NCI-H2107 treated with DMSO at 0.1 percent for 48 hours (cell line): ENCODE data around the gene POLR1D.
A peak's percentile ranks its signal among the peaks of the same experiment; 100 is the strongest.
"Not testable (repeated sequence)": the region's sequence is repeated elsewhere in the genome, so short reads cannot be mapped to it uniquely, and the experiment has no call there.

Source experiments
- DNase-seq: peaks from one replicate; lab custom pipeline; 2025; ENCODE audit not compliant: unreplicated experiment; lab: John Stamatoyannopoulos, UW

Gene POLR1D

GRCh38 chr13:27613628-27614027, 8.1 kb upstream of the POLR1D start:
- DNase-seq = no peak

- DNase-seq = no peak
These were observed 3.8 kb upstream of the POLR1D start for GRCh38 chr13:27617881-27618321.

- DNase-seq = no peak
These were observed 2.5 kb upstream of the POLR1D start for GRCh38 chr13:27619093-27619727.

GRCh38 chr13:27619728-27620376, 1.8 kb upstream of the POLR1D start:
- no peak for DNase-seq

GRCh38 chr13:27620377-27621115, 1.1 kb upstream of the POLR1D start, which contains the start of gene LNX2:
Gene LNX2 (minus strand): TSS chr13:27620529. CDS start chr13:27581703, 38,826 bp downstream.
- DNase-seq = peak; percentile 86

GRCh38 chr13:27621116-27621365, 651 bp upstream of the POLR1D start:
- peak; percentile 57 for DNase-seq

GRCh38 chr13:27622102-27622820, 569 bp downstream of the POLR1D start:
- no peak for DNase-seq

- DNase-seq = no peak
These were observed 1.2 kb downstream of the POLR1D start for GRCh38 chr13:27622881-27623280.

- no peak for DNase-seq
These were observed 2.4 kb downstream of the POLR1D start for GRCh38 chr13:27624071-27624470.

GRCh38 chr13:27625839-27626238, 4.1 kb downstream of the POLR1D start:
- no peak for DNase-seq

- peak; percentile 63 for DNase-seq
These were observed 5.7 kb downstream of the POLR1D start for GRCh38 chr13:27627380-27627779.

GRCh38 chr13:27628081-27628480, 6.4 kb downstream of the POLR1D start:
- DNase-seq = no peak

GRCh38 chr13:27628766-27629165, 7.1 kb downstream of the POLR1D start:
- DNase-seq = not testable (repeated sequence)

GRCh38 chr13:27631156-27631555, 9.5 kb downstream of the POLR1D start:
- DNase-seq = no peak

- no peak for DNase-seq
These were observed 10.0 kb downstream of the POLR1D start for GRCh38 chr13:27631665-27632064.

- no peak for DNase-seq
These were observed 10.5 kb downstream of the POLR1D start for GRCh38 chr13:27632214-27632613.

GRCh38 chr13:27632648-27633047, 11.0 kb downstream of the POLR1D start:
- DNase-seq = no peak

GRCh38 chr13:27634231-27634630, 12.5 kb downstream of the POLR1D start:
- DNase-seq = no peak

- no peak for DNase-seq
These were observed 13.1 kb downstream of the POLR1D start for GRCh38 chr13:27634791-27635190.

- DNase-seq = no peak
These were observed 13.6 kb downstream of the POLR1D start for GRCh38 chr13:27635266-27635665.

GRCh38 chr13:27636589-27637288, 15.0 kb downstream of the POLR1D start:
- no peak for DNase-seq
